Upper lobe of right lung (tissue), 1 donor: ENCODE measurements around the gene GAST. TPM values are rescaled to one million over a fixed set of nuclear protein-coding genes. Genes with fewer than 3 reads are reported as not detected.
A peak's percentile ranks its signal among the peaks of the same experiment; 100 is the strongest.

ENCODE experiments used
- ATAC-seq: fragments of 200-7000 bp; cut with Tn5 transposase; one replicate; pipeline ENCODE4 v1.9.1; 2020; ENCODE audit warnings: mild to moderate bottlenecking, moderate library complexity
- DNase-seq: peaks from one replicate; pipeline ENCODE4 v3.0.0-alpha.2; 2020
- H3K27ac ChIP-seq: fragments of 200-600 bp; one replicate; pipeline ENCODE4 v1.8.0; 2022
- H3K27me3 ChIP-seq: fragments of 200-600 bp; one replicate; pipeline ENCODE4 v1.8.0; 2022; ENCODE audit warnings: mild to moderate bottlenecking
- H3K36me3 ChIP-seq: fragments of 200-600 bp; one replicate; pipeline ENCODE4 v1.8.0; 2022
- H3K4me1 ChIP-seq: fragments of 200-600 bp; one replicate; pipeline ENCODE4 v1.8.0; 2022
- H3K4me3 ChIP-seq: fragments of 200-600 bp; one replicate; pipeline ENCODE4 v1.8.0; 2022; ENCODE audit warnings: mild to moderate bottlenecking
- H3K9me3 ChIP-seq: fragments of 200-600 bp; one replicate; pipeline ENCODE4 v1.8.0; 2022
- CTCF ChIP-seq: fragments of 200-600 bp; IDR thresholded peaks from one replicate; pipeline ENCODE4 v1.8.0; 2022; ENCODE audit warnings: antibody characterized with exemption
- intact Hi-C: fragments of 100-400 bp; cut with DNase I; formaldehyde crosslinking; loops from one replicate; pipeline ENCODE4 v1.11.0; 2022
- total RNA-seq: library from RNA; stranded (reverse); fragmentation: NEBNext Ultra II Directional; extraction: Animal tissue kit (Norgen Biotek cat#: 25700); gene quantifications from one replicate; pipeline ENCODE4 v1.2.1, GENCODE V29; 2021
- donor health status: DM: no; HTN: yes; CAD: no; lungs with severe emphysema.

GAST gene
- total RNA-seq, 1 donor from 2014 or later = not detected

- H3K36me3 ChIP-seq = no peaks in the 10 kb centered on the region
- peak; percentile 86 for DNase-seq
- intact Hi-C loops = loop anchor here (2.0 kb wide), 1 partner anchor 63 kb away; no protein-coding TSS in a partner anchor
Measured at GRCh38 chr17:41738077-41738800, 26.1 kb downstream of the GAST start.

DNA sequence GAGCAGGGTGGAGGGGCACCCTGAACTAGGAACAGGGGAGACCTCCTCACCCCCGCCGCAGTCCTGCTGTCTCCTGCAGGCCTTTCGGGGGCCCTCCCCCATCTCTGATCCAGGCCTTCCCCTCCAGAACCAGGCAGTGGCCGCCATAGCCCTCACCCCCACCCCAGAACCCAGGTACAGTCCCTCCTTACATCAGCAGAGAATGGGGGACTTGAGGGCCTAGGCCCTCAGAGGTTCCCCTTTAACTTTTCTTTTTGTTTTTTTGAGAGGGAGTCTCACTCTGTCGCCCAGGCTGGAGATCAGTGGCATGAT is 26.6 kb downstream of the GAST start:
- DNase-seq = no peak
- Histone ChIP-seq H3K27ac (no peak overlapping the region), H3K36me3 (no peaks in the 10 kb centered on the region), H3K4me3 (no peak overlapping the region), H3K9me3 (no peaks in the 10 kb centered on the region), H3K4me1 (peaks cover 18% of the 10 kb centered on the region), H3K27me3 (peaks cover 29% of the 10 kb centered on the region)
- TF ChIP-seq CTCF = no peak
- ATAC-seq = no peak
- intact Hi-C loops = loop anchor here (2.0 kb wide), 1 partner anchor 62 kb away; no protein-coding TSS in a partner anchor

More at GRCh38 chr17:41738077-41738800, 26.1 kb downstream of the GAST start:
- H3K4me1 ChIP-seq = peaks cover 19% of the 10 kb centered on the region
- peaks cover 34% of the 10 kb centered on the region for H3K27me3 ChIP-seq
- TF ChIP-seq CTCF = peak; percentile 99
- H3K27ac ChIP-seq = no peak overlapping the region
- no peaks in the 10 kb centered on the region for H3K9me3 ChIP-seq
- no peak overlapping the region for H3K4me3 ChIP-seq
- ATAC-seq = peak; percentile 94

DNA sequence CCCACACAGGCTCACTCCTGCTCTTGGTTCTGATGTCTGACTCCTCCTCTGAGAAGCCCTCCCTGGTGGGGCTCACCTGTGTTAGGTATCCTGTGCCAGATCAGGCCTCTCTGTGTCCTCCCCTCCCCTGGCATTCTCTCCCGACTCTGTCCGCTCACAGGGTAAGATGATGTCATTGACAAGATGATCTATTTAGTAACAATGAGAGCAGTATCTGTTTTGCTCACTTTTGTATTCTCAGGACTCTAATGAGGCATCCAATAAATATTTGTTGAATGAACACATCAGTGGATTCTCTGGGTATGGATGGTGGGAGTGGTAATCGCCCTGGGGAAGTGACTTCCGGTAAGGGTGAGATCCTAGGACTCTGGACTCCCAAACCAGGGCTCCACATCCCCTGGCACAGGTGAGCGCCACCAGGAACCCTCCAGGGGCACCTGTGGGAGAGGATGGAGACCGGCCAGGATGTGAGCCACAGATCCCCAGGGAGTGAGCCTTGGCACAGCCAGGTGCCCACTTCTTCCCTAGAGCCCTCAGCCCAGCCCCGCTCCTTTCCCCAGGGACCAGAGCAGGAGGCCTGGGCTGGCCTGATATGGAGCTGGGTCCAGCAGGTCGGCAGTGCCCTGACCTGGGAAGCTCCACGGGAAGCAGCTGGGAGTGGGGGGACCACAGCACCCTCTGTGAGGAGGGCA is 27.7 kb downstream of the GAST start:
- intact Hi-C loops = loop anchor here (2.0 kb wide), 1 partner anchor 61 kb away; no protein-coding TSS in a partner anchor
- H3K36me3 ChIP-seq = no peaks in the 10 kb centered on the region
- no peak for TF ChIP-seq CTCF
- H3K4me1 ChIP-seq = peaks cover 7% of the 10 kb centered on the region
- no peaks in the 10 kb centered on the region for H3K9me3 ChIP-seq
- peaks cover 18% of the 10 kb centered on the region for H3K27me3 ChIP-seq
- H3K27ac ChIP-seq = no peak overlapping the region
- H3K4me3 ChIP-seq = no peak overlapping the region
- DNase-seq (no peak), ATAC-seq (no peak)

DNA sequence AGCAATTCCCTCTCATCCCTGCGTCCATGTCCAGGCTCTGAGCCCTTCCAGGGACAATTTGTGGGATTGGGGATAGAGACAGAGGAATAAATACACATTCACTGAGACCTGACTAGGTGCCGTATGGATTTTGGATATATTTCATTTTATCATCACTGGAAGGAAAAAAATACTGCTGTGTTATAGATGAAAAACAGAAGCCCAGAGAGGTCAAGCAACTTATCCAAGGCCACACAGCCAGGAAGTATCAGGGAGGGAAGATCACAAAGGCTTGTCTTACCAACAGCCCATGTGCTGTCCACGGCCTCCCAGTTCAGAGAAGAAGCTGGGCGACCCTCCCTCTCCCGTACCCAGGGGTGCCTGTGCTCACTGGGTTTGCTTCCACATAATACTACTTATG is 28.4 kb downstream of the GAST start:
- H3K27ac ChIP-seq = no peak overlapping the region
- peaks cover 3% of the 10 kb centered on the region for H3K4me1 ChIP-seq
- DNase-seq (no peak), ATAC-seq (no peak)
- no peaks in the 10 kb centered on the region for H3K9me3 ChIP-seq
- peaks cover 11% of the 10 kb centered on the region for H3K27me3 ChIP-seq
- intact Hi-C loops = no loop called here
- TF ChIP-seq CTCF = no peak
- no peaks in the 10 kb centered on the region for H3K36me3 ChIP-seq
- no peak overlapping the region for H3K4me3 ChIP-seq

DNA sequence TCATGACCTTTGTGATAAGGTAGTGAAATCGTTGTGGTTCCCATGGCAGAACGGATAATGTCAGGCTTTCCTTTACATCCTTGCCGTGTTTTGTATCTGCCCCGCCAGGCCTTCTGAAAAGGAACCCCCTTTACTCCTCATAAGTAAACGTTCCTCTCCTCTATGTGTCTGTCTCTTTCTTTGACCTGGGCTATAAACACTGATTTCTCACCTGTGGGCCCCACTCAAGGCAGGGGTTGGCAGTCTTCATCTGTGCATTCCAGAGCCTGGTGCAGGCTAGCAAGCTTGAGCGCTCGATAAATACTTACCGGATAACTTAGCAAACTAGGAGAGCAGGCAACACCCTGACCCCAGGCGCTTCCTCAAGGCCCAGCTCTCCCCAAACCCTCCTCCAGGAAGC is 29.6 kb downstream of the GAST start:
- intact Hi-C loops = no loop called here
- DNase-seq = no peak
- Histone ChIP-seq H3K27ac (no peak overlapping the region), H3K36me3 (no peaks in the 10 kb centered on the region), H3K4me3 (no peak overlapping the region), H3K9me3 (no peaks in the 10 kb centered on the region), H3K4me1 (peaks cover 3% of the 10 kb centered on the region), H3K27me3 (no peaks in the 10 kb centered on the region)
- ATAC-seq = no peak
- no peak for TF ChIP-seq CTCF
